ENCODE results near the gene NECTIN2.
A peak's percentile ranks its signal among the peaks of the same experiment; 100 is the strongest.

Gene NECTIN2

DNA sequence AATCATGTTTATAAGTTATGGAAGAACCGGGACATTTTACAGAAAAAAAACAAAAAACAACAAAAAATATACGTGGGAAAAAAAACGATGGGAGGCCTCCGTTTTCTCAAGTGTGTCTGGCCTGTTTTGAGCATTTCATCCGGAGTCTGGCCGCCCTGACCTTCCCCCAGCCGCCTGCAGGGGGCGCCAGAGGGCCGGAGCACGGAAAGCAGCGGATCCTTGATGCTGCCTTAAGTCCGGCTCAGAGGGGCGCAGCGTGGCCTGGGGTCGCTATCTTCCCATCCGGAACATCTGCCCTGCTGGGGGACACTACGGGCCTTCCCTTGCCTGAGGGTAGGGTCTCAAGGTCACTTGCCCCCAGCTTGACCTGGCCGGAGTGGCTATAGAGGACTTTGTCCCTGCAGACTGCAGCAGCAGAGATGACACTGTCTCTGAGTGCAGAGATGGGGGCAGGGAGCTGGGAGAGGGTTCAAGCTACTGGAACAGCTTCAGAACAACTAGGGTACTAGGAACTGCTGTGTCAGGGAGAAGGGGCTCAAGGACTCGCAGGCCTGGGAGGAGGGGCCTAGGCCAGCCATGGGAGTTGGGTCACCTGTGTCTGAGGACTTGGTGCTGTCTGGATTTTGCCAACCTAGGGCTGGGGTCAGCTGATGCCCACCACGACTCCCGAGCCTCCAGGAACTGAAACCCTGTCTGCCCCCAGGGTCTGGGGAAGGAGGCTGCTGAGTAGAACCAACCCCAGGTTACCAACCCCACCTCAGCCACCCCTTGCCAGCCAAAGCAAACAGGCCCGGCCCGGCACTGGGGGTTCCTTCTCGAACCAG is 57.7 kb downstream of the NECTIN2 start:
- no peak overlapping the region for H3K9ac ChIP-seq (ENCODE audit: low read length)
- TF ChIP-seq EZH2phosphoT487 (conservative IDR thresholded peaks at IDR 0.05; ENCODE audit: low read length) = no peak
- TF ChIP-seq, protein P1, sequence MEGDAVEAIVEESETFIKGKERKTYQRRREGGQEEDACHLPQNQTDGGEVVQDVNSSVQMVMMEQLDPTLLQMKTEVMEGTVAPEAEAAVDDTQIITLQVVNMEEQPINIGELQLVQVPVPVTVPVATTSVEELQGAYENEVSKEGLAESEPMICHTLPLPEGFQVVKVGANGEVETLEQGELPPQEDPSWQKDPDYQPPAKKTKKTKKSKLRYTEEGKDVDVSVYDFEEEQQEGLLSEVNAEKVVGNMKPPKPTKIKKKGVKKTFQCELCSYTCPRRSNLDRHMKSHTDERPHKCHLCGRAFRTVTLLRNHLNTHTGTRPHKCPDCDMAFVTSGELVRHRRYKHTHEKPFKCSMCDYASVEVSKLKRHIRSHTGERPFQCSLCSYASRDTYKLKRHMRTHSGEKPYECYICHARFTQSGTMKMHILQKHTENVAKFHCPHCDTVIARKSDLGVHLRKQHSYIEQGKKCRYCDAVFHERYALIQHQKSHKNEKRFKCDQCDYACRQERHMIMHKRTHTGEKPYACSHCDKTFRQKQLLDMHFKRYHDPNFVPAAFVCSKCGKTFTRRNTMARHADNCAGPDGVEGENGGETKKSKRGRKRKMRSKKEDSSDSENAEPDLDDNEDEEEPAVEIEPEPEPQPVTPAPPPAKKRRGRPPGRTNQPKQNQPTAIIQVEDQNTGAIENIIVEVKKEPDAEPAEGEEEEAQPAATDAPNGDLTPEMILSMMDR (IDR thresholded peaks at IDR 0.05; ENCODE audit: insufficient read depth, low read length, poor library complexity, severe bottlenecking) = peak; percentile 86
- no peaks in the 10 kb centered on the region for H4K20me1 ChIP-seq (ENCODE audit: low read depth, low read length)
- no peaks in the 10 kb centered on the region for H3F3A ChIP-seq (ENCODE audit: insufficient read depth)
- H3K27me3 ChIP-seq (ENCODE audit: low read length) = no peaks in the 10 kb centered on the region
- H3K79me2 ChIP-seq (ENCODE audit: insufficient read depth, low read length) = no peaks in the 10 kb centered on the region
- H3K4me2 ChIP-seq (ENCODE audit: low read depth, low read length, poor library complexity, severe bottlenecking) = no peak overlapping the region
- no peaks in the 10 kb centered on the region for H3K36me3 ChIP-seq (ENCODE audit: low read length)
- no peaks in the 10 kb centered on the region for H3K9me2 ChIP-seq (replicated peaks; ENCODE audit: insufficient read depth, low read length)
- H3K4me3 ChIP-seq (ENCODE audit: insufficient read depth, low read length, poor library complexity, severe bottlenecking) = no peak overlapping the region
- no peak overlapping the region for H2AFZ ChIP-seq (ENCODE audit: low read depth, low read length, severe bottlenecking)
- no peaks in the 10 kb centered on the region for H3K9me3 ChIP-seq (ENCODE audit: insufficient read depth, low read length)
- no peak overlapping the region for H3K27ac ChIP-seq (ENCODE audit: low read depth, low read length)

DNA sequence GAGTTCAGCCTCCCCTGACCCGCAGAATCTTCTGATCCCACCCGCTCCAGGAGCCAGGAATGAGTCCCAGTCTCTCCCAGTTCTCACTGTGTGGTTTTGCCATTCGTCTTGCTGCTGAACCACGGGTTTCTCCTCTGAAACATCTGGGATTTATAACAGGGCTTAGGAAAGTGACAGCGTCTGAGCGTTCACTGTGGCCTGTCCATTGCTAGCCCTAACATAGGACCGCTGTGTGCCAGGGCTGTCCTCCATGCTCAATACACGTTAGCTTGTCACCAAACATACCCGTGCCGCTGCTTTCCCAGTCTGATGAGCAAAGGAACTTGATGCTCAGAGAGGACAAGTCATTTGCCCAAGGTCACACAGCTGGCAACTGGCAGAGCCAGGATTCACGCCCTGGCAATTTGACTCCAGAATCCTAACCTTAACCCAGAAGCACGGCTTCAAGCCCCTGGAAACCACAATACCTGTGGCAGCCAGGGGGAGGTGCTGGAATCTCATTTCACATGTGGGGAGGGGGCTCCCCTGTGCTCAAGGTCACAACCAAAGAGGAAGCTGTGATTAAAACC is 58.4 kb downstream of the NECTIN2 start:
- Histone ChIP-seq H3K27ac (ENCODE audit: low read depth, low read length) (no peak overlapping the region), H3K4me2 (ENCODE audit: low read depth, low read length, poor library complexity, severe bottlenecking) (no peak overlapping the region)

DNA sequence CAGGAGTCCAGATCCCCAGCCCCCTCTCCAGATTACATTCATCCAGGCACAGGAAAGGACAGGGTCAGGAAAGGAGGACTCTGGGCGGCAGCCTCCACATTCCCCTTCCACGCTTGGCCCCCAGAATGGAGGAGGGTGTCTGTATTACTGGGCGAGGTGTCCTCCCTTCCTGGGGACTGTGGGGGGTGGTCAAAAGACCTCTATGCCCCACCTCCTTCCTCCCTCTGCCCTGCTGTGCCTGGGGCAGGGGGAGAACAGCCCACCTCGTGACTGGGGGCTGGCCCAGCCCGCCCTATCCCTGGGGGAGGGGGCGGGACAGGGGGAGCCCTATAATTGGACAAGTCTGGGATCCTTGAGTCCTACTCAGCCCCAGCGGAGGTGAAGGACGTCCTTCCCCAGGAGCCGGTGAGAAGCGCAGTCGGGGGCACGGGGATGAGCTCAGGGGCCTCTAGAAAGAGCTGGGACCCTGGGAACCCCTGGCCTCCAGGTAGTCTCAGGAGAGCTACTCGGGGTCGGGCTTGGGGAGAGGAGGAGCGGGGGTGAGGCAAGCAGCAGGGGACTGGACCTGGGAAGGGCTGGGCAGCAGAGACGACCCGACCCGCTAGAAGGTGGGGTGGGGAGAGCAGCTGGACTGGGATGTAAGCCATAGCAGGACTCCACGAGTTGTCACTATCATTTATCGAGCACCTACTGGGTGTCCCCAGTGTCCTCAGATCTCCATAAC is 59.5 kb downstream of the NECTIN2 start, which contains the start of gene APOE:
Gene APOE, plus strand, starts transcription at position 360 of the 724 bp plus-strand sequence. CDS start 829 bp downstream, outside the sequence.
- Histone ChIP-seq H3K36me3 (ENCODE audit: low read length) (no peaks in the 10 kb centered on the region), H2AFZ (ENCODE audit: low read depth, low read length, severe bottlenecking) (no peak within 1 kb of the TSS), H3K4me2 (ENCODE audit: low read depth, low read length, poor library complexity, severe bottlenecking) (no peak within 1 kb of the TSS), H3K27ac (ENCODE audit: low read depth, low read length) (no peak within 1 kb of the TSS), H4K20me1 (ENCODE audit: low read depth, low read length) (no peaks in the 10 kb centered on the region), H3K9ac (ENCODE audit: low read length) (no peak within 1 kb of the TSS), H3K9me3 (ENCODE audit: insufficient read depth, low read length) (no peaks in the 10 kb centered on the region), H3K79me2 (ENCODE audit: insufficient read depth, low read length) (no peaks in the 10 kb centered on the region), H3K27me3 (ENCODE audit: low read length) (no peaks in the 10 kb centered on the region), H3K4me3 (ENCODE audit: insufficient read depth, low read length, poor library complexity, severe bottlenecking) (no peak within 1 kb of the TSS), H3K9me2 (replicated peaks; ENCODE audit: insufficient read depth, low read length) (no peaks in the 10 kb centered on the region), H3F3A (ENCODE audit: insufficient read depth) (no peaks in the 10 kb centered on the region)
- TF ChIP-seq, protein P1 (IDR thresholded peaks at IDR 0.05; ENCODE audit: insufficient read depth, low read length, poor library complexity, severe bottlenecking) = no peak
- no peak for TF ChIP-seq EZH2phosphoT487 (conservative IDR thresholded peaks at IDR 0.05; ENCODE audit: low read length)

More for the DNA sequence above, 58.4 kb downstream of the NECTIN2 start:
- Histone ChIP-seq H3K36me3 (ENCODE audit: low read length) (no peaks in the 10 kb centered on the region), H3K9me3 (ENCODE audit: insufficient read depth, low read length) (no peaks in the 10 kb centered on the region), H3F3A (ENCODE audit: insufficient read depth) (no peaks in the 10 kb centered on the region), H2AFZ (ENCODE audit: low read depth, low read length, severe bottlenecking) (no peak overlapping the region), H4K20me1 (ENCODE audit: low read depth, low read length) (no peaks in the 10 kb centered on the region), H3K9ac (ENCODE audit: low read length) (no peak overlapping the region), H3K9me2 (replicated peaks; ENCODE audit: insufficient read depth, low read length) (no peaks in the 10 kb centered on the region), H3K4me3 (ENCODE audit: insufficient read depth, low read length, poor library complexity, severe bottlenecking) (no peak overlapping the region), H3K79me2 (ENCODE audit: insufficient read depth, low read length) (no peaks in the 10 kb centered on the region), H3K27me3 (ENCODE audit: low read length) (no peaks in the 10 kb centered on the region)
- no peak for TF ChIP-seq EZH2phosphoT487 (conservative IDR thresholded peaks at IDR 0.05; ENCODE audit: low read length)
- TF ChIP-seq, protein P1 (IDR thresholded peaks at IDR 0.05; ENCODE audit: insufficient read depth, low read length, poor library complexity, severe bottlenecking) = peak; percentile 27

Measured in SU-DHL-6 (cell line).